SJSA1 (cell line): ENCODE measurements around the gene SIVA1. TPM values are rescaled to one million over a fixed set of nuclear protein-coding genes. Genes with fewer than 3 reads are reported as not detected.
"Not testable (repeated sequence)": the region's sequence is repeated elsewhere in the genome, so short reads cannot be mapped to it uniquely, and the experiment has no call there.

Experiments used
- DNase-seq, 2 experiments: peaks; one replicate each; pipeline ENCODE4 v3.0.0-alpha.2; 2015 to 2020; ENCODE audit warnings: low spot score in 2 of 2, low read depth in 1 of 2
- H3K27ac ChIP-seq: fragments of 250-450 bp; sonication (Bioruptor Pico); 2 replicates; pipeline ENCODE4 v1.5.1; 2020; ENCODE audit warnings: mild to moderate bottlenecking, moderate library complexity
- H3K27me3 ChIP-seq: fragments of 250-450 bp; sonication (Bioruptor Pico); replicated peaks from 2 replicates; pipeline ENCODE4 v1.5.1; 2020; ENCODE audit warnings: mild to moderate bottlenecking, moderate library complexity
- H3K36me3 ChIP-seq: fragments of 250-450 bp; sonication (Bioruptor Pico); 2 replicates; pipeline ENCODE4 v1.5.1; 2020; ENCODE audit warnings: mild to moderate bottlenecking
- H3K4me1 ChIP-seq: fragments of 250-450 bp; sonication (Bioruptor Pico); replicated peaks from 2 replicates; pipeline ENCODE4 v1.6.1; 2021; ENCODE audit warnings: mild to moderate bottlenecking
- H3K4me3 ChIP-seq: fragments of 250-450 bp; sonication (Bioruptor Pico); 2 replicates; pipeline ENCODE4 v1.5.1; 2020; ENCODE audit warnings: mild to moderate bottlenecking
- H3K9me3 ChIP-seq: fragments of 250-450 bp; sonication (Bioruptor Pico); replicated peaks from 2 replicates; pipeline ENCODE4 v1.5.1; 2020; ENCODE audit warnings: mild to moderate bottlenecking
- total RNA-seq: library from RNA; depleted of rRNA; stranded (reverse); fragments of >200 nt; shearing (Covaris generic); gene quantifications from 2 replicates; pipeline ENCODE4 v1.2.3, GENCODE V29; 2014

SIVA1 gene
- total RNA-seq, 1 experiment from 2014 or later, result 444 TPM

- no peaks in the 10 kb centered on the region for H3K36me3 ChIP-seq
- no peak for DNase-seq
- H3K27me3 ChIP-seq, result no peaks in the 10 kb centered on the region
- no peaks in the 10 kb centered on the region for H3K4me1 ChIP-seq
- no peaks in the 10 kb centered on the region for H3K9me3 ChIP-seq
- no peak overlapping the region for H3K27ac ChIP-seq
- no peak overlapping the region for H3K4me3 ChIP-seq
These were observed 7.5 kb upstream of the SIVA1 start for GRCh38 chr14:104745431-104745830.

DNA sequence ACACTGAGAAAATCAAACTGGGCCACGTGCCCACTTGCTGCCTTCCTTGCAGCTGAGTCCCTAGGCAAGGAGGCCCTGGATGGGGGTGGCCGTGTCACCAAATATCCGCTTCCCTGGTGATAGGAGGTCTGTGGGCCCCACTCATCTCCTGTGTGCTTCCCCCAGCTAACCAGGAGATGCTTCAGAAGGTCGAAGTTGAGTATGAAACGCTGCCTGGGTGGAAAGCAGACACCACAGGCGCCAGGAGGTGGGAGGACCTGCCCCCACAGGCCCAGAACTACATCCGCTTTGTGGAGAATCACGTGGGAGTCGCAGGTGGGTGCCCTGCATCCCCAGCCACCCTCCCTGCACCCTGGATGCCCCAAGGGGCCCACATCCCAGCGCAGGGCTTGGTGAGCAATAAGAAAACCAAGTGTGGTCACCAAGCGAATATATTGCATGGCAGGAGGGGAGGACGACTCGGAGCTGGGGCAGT, 6.8 kb upstream of the SIVA1 start:
- Histone ChIP-seq H3K4me3 (no peak overlapping the region), H3K9me3 (no peaks in the 10 kb centered on the region), H3K27me3 (no peaks in the 10 kb centered on the region), H3K27ac (no peak overlapping the region), H3K36me3 (no peaks in the 10 kb centered on the region), H3K4me1 (no peaks in the 10 kb centered on the region)
- no peak for DNase-seq

- Histone ChIP-seq H3K4me3 (no peak overlapping the region), H3K4me1 (peaks cover 3% of the 10 kb centered on the region), H3K9me3 (peaks cover 3% of the 10 kb centered on the region), H3K36me3 (no peaks in the 10 kb centered on the region), H3K27ac (no peak overlapping the region), H3K27me3 (no peaks in the 10 kb centered on the region)
- no peak for DNase-seq
These were observed 5.9 kb upstream of the SIVA1 start for GRCh38 chr14:104746934-104747481.

GRCh38 chr14:104747876-104748275, 5.1 kb upstream of the SIVA1 start:
- Histone ChIP-seq H3K9me3 (peaks cover 5% of the 10 kb centered on the region), H3K4me3 (no peak overlapping the region), H3K27me3 (no peaks in the 10 kb centered on the region), H3K27ac (no peak overlapping the region), H3K4me1 (peaks cover 7% of the 10 kb centered on the region), H3K36me3 (no peaks in the 10 kb centered on the region)
- DNase-seq, result no peak

DNA sequence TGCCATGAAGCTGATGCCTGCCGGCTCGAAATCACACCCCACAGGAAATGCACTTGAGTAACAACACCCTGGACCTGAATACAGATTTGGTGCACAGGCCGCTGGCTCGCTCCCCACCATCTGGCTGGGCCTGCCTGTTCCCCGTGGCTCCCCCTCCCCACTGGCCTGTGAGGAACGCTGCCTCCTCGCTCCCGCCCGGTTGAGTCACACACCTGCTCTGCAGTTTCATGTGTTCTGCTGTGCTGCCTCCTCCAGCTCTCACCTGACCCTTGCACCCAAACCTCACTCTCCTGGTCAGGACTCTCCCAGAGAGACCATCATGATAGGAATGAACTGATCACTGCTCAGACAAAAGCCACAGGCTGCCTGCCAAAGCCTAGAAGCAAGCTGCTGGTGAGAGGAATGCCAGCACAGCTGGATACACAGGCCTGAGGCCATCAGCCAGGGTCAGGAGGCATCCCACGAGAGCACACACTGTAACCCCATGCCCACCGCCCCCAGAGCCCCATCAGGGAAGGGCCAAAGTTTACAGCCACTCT, 3.8 kb upstream of the SIVA1 start:
- Histone ChIP-seq H3K36me3 (peaks cover 9% of the 10 kb centered on the region), H3K4me3 (no peak overlapping the region), H3K27ac (no peak overlapping the region), H3K4me1 (peaks cover 10% of the 10 kb centered on the region), H3K9me3 (peaks cover 5% of the 10 kb centered on the region), H3K27me3 (no peaks in the 10 kb centered on the region)
- no peak for DNase-seq

DNA sequence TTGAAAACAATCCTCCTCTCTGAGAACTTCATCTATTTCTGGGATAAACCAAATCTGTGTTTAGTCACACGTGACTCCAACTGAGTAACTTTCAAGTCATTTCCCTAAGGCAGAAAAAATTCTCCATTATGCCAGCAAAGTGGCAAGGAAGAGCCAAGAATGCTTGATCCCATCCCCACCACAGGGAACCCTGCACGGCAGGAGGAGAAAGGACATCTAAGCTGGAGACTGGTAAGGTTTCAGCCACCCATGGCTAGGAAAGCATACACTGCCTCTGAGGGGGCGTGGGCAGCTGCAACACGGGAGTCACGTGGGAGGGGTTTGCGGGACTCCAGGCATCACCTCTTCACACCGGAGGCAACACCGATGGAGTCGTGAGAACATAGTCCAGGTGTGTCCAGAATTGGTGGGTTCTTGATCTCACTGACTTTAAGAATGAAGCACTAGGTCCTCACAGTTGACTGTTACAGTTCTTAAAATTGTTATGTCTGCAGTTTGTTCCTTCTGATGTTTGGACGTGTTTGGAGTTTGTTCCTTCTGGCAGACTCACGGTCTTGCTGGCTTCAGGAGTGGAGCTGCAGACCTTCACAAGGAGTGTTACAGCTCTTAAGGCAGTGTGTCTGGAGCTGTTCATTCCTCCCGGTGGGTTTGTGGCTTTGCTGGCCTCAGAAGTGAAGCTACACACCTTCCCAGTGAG, 2.7 kb upstream of the SIVA1 start:
- H3K27me3 ChIP-seq, result no peaks in the 10 kb centered on the region
- DNase-seq, result no peak
- peaks cover 19% of the 10 kb centered on the region for H3K36me3 ChIP-seq
- H3K4me3 ChIP-seq, result no peak overlapping the region
- peaks cover 5% of the 10 kb centered on the region for H3K9me3 ChIP-seq
- no peak overlapping the region for H3K27ac ChIP-seq
- peaks cover 14% of the 10 kb centered on the region for H3K4me1 ChIP-seq

GRCh38 chr14:104750753-104751057, 2.2 kb upstream of the SIVA1 start:
- not testable (repeated sequence) for H3K27ac ChIP-seq, H3K9me3 ChIP-seq, DNase-seq, H3K27me3 ChIP-seq, H3K4me3 ChIP-seq
- Histone ChIP-seq H3K4me1 (peaks cover 14% of the 10 kb centered on the region), H3K36me3 (peaks cover 24% of the 10 kb centered on the region)

GRCh38 chr14:104751539-104752422, 1.2 kb upstream of the SIVA1 start:
- Histone ChIP-seq H3K4me1 (peaks cover 14% of the 10 kb centered on the region), H3K27me3 (no peaks in the 10 kb centered on the region), H3K36me3 (peaks cover 35% of the 10 kb centered on the region), H3K27ac (peak overlapping the region; percentile 60), H3K9me3 (peaks cover 5% of the 10 kb centered on the region), H3K4me3 (peak overlapping the region; percentile 88)
- no peak for DNase-seq

DNA sequence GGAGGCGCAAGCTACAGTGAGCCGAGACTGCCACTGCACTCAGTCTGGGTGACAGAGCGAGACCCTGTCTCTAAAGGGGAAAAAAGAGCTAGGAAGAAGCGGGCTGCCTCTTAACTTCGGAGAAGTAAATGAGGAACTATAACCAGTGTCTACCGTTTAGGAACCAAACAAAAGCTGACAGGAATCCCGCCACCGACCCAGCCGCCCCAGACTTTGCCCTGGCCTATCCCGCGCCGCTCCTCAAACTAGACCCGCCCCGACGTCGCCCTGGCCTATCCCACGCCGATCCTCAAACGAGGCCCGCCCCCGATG, 568 bp upstream of the SIVA1 start:
- no peaks in the 10 kb centered on the region for H3K27me3 ChIP-seq
- DNase-seq, result no peak
- peak overlapping the region; percentile 60 for H3K27ac ChIP-seq
- peaks cover 5% of the 10 kb centered on the region for H3K9me3 ChIP-seq
- peaks cover 14% of the 10 kb centered on the region for H3K4me1 ChIP-seq
- H3K36me3 ChIP-seq, result peaks cover 41% of the 10 kb centered on the region
- peak overlapping the region; percentile 88 for H3K4me3 ChIP-seq

DNA sequence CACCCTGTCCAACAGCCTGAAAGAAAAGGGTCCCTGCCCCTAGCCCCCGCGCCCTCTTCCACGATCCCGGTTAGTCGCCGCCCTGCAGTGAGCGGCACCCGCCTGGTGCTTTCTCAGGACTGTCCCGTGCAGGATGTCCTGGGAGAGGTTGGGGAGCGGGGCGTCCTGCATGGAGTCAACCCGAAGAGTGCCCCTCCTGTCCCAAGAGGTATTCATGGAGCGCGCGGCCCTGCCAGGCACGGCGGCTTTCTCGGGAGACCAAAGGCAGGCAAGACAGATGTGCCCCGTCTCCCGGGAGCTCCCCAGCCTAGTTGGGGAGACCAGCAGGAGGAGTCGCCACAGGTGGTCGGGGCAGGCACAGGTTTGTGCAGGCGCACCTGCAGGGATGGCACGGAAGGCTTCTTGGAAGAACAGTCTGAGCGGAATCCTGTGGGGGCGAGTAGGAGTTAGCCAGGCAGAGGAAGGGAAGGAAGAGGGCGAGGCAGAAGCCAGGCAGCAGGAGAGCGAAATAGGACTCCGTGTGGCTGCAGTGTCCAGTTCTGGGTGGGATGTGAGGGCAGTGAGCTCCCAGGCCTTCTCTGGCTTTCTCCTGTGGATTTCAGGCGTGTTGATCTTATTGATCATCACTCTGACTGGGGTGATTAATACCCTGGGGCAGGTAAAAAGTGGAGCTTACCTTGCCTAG, 723 bp downstream of the SIVA1 start:
- Histone ChIP-seq H3K4me1 (peaks cover 14% of the 10 kb centered on the region), H3K36me3 (peaks cover 52% of the 10 kb centered on the region), H3K27me3 (no peaks in the 10 kb centered on the region), H3K9me3 (peaks cover 5% of the 10 kb centered on the region), H3K4me3 (peak overlapping the region; percentile 88), H3K27ac (peak overlapping the region; percentile 67)
- DNase-seq, result no peak

DNA sequence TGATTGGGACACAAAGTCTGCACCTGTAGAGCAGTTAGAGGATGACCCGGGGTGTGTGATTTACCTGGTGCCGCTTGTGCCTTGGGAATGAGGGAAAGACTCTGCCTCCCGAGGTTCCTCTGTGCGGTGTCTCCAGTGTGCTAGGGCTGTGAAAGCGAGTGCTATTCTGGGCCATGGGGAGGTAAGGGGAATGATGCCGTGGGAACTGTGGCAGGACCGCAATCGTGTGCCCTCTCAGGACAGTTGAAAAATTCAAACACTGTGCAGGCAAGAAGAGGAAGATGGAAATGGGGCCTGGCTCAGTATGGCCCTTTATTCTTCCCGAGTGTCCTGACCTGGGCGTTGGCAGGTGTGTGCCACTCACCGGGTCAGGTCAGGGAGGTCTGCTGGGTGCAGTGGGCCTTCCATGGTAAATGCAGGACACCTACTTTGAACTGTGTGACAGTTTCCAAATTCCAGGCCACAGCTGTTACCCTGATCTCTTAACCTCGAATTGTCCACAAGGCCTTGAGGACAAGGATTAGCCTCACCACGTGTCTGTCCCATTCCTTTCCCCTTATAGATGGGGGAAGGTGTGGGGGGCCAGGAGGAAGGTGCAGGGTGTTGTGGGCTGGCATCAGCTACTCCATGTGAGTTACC, 1.4 kb downstream of the SIVA1 start:
- Histone ChIP-seq H3K4me3 (peak overlapping the region; percentile 88), H3K27ac (no peak overlapping the region), H3K4me1 (peaks cover 14% of the 10 kb centered on the region), H3K36me3 (peaks cover 59% of the 10 kb centered on the region), H3K27me3 (no peaks in the 10 kb centered on the region), H3K9me3 (peaks cover 5% of the 10 kb centered on the region)
- DNase-seq, result no peak

DNA sequence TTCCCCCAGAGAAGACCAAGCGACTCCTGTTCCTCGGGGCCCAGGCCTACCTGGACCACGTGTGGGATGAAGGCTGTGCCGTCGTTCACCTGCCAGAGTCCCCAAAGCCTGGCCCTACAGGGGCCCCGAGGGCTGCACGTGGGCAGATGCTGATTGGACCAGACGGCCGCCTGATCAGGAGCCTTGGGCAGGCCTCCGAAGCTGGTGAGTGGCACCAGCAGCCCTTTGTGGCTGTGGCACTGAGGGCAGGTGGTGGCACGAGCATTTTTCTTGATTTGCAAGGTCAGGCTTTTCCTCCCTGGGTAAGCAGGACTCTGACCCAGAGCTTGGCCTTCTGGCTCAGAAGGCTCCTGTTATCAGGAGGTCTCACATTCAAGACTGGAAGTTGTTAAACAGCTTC, 2.7 kb downstream of the SIVA1 start:
- peaks cover 65% of the 10 kb centered on the region for H3K36me3 ChIP-seq
- H3K9me3 ChIP-seq, result peaks cover 5% of the 10 kb centered on the region
- peaks cover 14% of the 10 kb centered on the region for H3K4me1 ChIP-seq
- DNase-seq, result no peak
- H3K27ac ChIP-seq, result no peak overlapping the region
- no peak overlapping the region for H3K4me3 ChIP-seq
- H3K27me3 ChIP-seq, result no peaks in the 10 kb centered on the region

- Histone ChIP-seq H3K9me3 (peaks cover 5% of the 10 kb centered on the region), H3K27ac (no peak overlapping the region), H3K36me3 (peaks cover 69% of the 10 kb centered on the region), H3K27me3 (no peaks in the 10 kb centered on the region), H3K4me1 (peaks cover 14% of the 10 kb centered on the region), H3K4me3 (no peak overlapping the region)
- no peak for DNase-seq
These were observed 3.7 kb downstream of the SIVA1 start for GRCh38 chr14:104756477-104757237.
